ENCODE results near the gene PLPP1. TPM values are rescaled to one million over a fixed set of nuclear protein-coding genes. Genes with fewer than 3 reads are reported as not detected.

The PLPP1 gene
- total RNA-seq, 2 donors from 2014 or later = 29.0 to 100 TPM

DNA sequence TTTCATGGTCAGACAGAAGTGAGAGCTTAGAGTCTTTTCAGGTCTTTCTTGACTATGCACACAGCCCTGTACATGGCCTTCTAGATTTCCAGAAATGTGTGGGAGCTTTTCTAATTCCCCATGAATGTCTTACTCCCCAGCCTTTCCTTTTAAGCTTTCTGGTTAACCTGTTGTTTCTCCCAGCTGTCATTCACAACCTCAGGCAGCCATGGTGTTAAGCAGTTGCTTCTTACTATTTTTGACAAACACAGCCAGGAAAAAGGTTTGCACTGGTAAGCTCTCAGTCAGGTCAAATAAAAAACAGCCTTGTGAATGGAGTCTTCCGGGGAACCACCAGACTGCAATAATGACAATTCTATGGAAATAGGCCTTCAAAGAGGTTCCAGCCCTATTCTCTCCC lies 142.1 kb downstream of the PLPP1 start:
- TF ChIP-seq, protein P1, sequence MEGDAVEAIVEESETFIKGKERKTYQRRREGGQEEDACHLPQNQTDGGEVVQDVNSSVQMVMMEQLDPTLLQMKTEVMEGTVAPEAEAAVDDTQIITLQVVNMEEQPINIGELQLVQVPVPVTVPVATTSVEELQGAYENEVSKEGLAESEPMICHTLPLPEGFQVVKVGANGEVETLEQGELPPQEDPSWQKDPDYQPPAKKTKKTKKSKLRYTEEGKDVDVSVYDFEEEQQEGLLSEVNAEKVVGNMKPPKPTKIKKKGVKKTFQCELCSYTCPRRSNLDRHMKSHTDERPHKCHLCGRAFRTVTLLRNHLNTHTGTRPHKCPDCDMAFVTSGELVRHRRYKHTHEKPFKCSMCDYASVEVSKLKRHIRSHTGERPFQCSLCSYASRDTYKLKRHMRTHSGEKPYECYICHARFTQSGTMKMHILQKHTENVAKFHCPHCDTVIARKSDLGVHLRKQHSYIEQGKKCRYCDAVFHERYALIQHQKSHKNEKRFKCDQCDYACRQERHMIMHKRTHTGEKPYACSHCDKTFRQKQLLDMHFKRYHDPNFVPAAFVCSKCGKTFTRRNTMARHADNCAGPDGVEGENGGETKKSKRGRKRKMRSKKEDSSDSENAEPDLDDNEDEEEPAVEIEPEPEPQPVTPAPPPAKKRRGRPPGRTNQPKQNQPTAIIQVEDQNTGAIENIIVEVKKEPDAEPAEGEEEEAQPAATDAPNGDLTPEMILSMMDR (conservative IDR thresholded peaks at IDR 0.05) = no peak
- Mint-ChIP-seq H3K9me3 (peaks cover 31% of the 10 kb centered on the region), H3K27me3 (ENCODE audit: insufficient read depth) (no peaks in the 10 kb centered on the region), H3K27ac (no peak overlapping the region), H3K4me3 (no peak overlapping the region), H3K36me3 (ENCODE audit: low read depth) (peaks cover 75% of the 10 kb centered on the region), H3K4me1 (no peaks in the 10 kb centered on the region)
- H3K27ac ChIP-seq (ENCODE audit: low read depth, low read length) = no peak overlapping the region
- DNase-seq = no peak
- peaks cover 41% of the 10 kb centered on the region for H3K9me3 ChIP-seq (ENCODE audit: control insufficient read depth, low read length)
- no peak overlapping the region for H3K4me3 ChIP-seq (ENCODE audit: low read length)
- no peaks in the 10 kb centered on the region for H3K4me1 ChIP-seq (ENCODE audit: control insufficient read depth, insufficient read depth, low read length)
- no peaks in the 10 kb centered on the region for H3K27me3 ChIP-seq (ENCODE audit: control insufficient read depth, insufficient read depth, low read length, poor library complexity, severe bottlenecking)
- H3K9ac ChIP-seq (ENCODE audit: extremely low read depth, low read length, poor library complexity, severe bottlenecking) = no peak overlapping the region
- peaks cover 74% of the 10 kb centered on the region for H3K36me3 ChIP-seq (ENCODE audit: control insufficient read depth, insufficient read depth, low read length)
- 97% methylated on average over 1 of the region's 1 CpG; no CpG with 5 or more reads in 1 of the 2 experiments for WGBS, 2 experiments (ENCODE audit: insufficient coverage in 1 of 2, insufficient read length in 1 of 2)

DNA sequence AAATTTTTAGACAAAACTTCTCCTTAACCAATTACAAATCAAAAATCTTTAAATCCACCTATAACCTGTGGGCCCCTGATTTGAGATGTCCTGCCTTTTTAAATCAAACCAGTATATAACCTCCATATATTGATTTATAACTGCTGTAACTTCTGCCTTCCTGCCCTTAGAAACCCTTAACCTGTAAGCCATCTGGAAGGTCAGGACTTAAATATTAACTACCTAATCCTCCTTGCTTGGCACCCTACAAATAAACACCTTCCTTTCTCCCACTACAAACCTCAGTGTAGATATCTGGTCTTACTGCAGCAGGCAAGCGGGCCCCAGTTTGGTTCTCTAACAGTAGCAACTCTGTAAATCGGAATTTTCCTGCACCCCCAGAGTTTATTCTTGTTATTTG lies 143.1 kb downstream of the PLPP1 start:
- 93 to 100% methylated on average over 2 of the region's 2 CpGs for WGBS, 2 experiments (ENCODE audit: insufficient coverage in 1 of 2, insufficient read length in 1 of 2)
- H3K4me3 Mint-ChIP-seq = no peak overlapping the region
- no peak for DNase-seq
- H3K36me3 ChIP-seq (ENCODE audit: control insufficient read depth, insufficient read depth, low read length) = peaks cover 78% of the 10 kb centered on the region
- H3K27ac ChIP-seq (ENCODE audit: low read depth, low read length) = no peak overlapping the region
- peaks cover 31% of the 10 kb centered on the region for H3K9me3 Mint-ChIP-seq
- H3K9me3 ChIP-seq (ENCODE audit: control insufficient read depth, low read length) = peaks cover 41% of the 10 kb centered on the region
- H3K4me1 Mint-ChIP-seq = peaks cover under 1% of the 10 kb centered on the region
- peak overlapping the region; percentile 27 for H3K4me3 ChIP-seq (ENCODE audit: low read length)
- H3K27me3 Mint-ChIP-seq (ENCODE audit: insufficient read depth) = no peaks in the 10 kb centered on the region
- no peak overlapping the region for H3K9ac ChIP-seq (ENCODE audit: extremely low read depth, low read length, poor library complexity, severe bottlenecking)
- peaks cover 3% of the 10 kb centered on the region for H3K4me1 ChIP-seq (ENCODE audit: control insufficient read depth, insufficient read depth, low read length)
- peaks cover 73% of the 10 kb centered on the region for H3K36me3 Mint-ChIP-seq (ENCODE audit: low read depth)
- TF ChIP-seq, protein P1 (conservative IDR thresholded peaks at IDR 0.05) = no peak
- peak overlapping the region; percentile 14 for H3K27ac Mint-ChIP-seq
- H3K27me3 ChIP-seq (ENCODE audit: control insufficient read depth, insufficient read depth, low read length, poor library complexity, severe bottlenecking) = no peaks in the 10 kb centered on the region

DNA sequence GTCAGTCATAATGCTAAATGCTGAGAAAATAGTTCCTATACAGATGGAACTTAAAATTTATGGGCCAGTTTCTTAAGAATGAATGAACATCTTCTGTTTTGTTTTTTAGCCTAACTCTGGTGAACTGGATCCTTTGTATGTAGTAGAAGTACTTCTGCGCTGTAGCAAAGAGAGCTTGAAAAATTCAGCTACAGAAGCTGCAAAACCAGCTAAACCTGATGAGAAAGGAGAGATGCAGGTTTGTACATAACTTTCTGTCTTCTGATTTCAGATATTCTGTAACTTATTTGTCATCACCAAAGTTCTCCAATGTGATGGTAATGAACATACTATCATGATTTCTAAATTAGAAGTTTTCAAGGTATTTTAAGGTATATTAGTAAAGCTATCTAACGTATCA lies 146.9 kb downstream of the PLPP1 start:
- Mint-ChIP-seq H3K9me3 (peaks cover 39% of the 10 kb centered on the region), H3K4me1 (peaks cover 20% of the 10 kb centered on the region), H3K36me3 (ENCODE audit: low read depth) (peaks cover 69% of the 10 kb centered on the region), H3K4me3 (no peak overlapping the region), H3K27ac (no peak overlapping the region), H3K27me3 (ENCODE audit: insufficient read depth) (no peaks in the 10 kb centered on the region)
- peaks cover 77% of the 10 kb centered on the region for H3K36me3 ChIP-seq (ENCODE audit: control insufficient read depth, insufficient read depth, low read length)
- H3K4me1 ChIP-seq (ENCODE audit: control insufficient read depth, insufficient read depth, low read length) = peaks cover 3% of the 10 kb centered on the region
- H3K27ac ChIP-seq (ENCODE audit: low read depth, low read length) = no peak overlapping the region
- peaks cover 42% of the 10 kb centered on the region for H3K9me3 ChIP-seq (ENCODE audit: control insufficient read depth, low read length)
- TF ChIP-seq, protein P1 (conservative IDR thresholded peaks at IDR 0.05) = no peak
- WGBS, 2 experiments (ENCODE audit: insufficient coverage in 1 of 2, insufficient read length in 1 of 2) = 98 to 100% methylated on average over 1 of the region's 2 CpGs
- no peak overlapping the region for H3K9ac ChIP-seq (ENCODE audit: extremely low read depth, low read length, poor library complexity, severe bottlenecking)
- H3K27me3 ChIP-seq (ENCODE audit: control insufficient read depth, insufficient read depth, low read length, poor library complexity, severe bottlenecking) = no peaks in the 10 kb centered on the region
- no peak for DNase-seq
- H3K4me3 ChIP-seq (ENCODE audit: low read length) = no peak overlapping the region
